SH-SY5Y (cell line): ENCODE data around the gene DCDC2B.

Experiments
- GATA2 ChIP-seq: IDR thresholded peaks from 2 replicates; pipeline ENCODE4 v1.6.1; 2011; ENCODE audit warnings: mild to moderate bottlenecking, low read depth, low read length
- GATA3 ChIP-seq: IDR thresholded peaks from 2 replicates; pipeline ENCODE4 v1.6.1; 2011; ENCODE audit warnings: low read depth, mild to moderate bottlenecking, low read length, moderate library complexity

GRCh38 chr1:32201011-32201855, 7.7 kb upstream of the DCDC2B start:
- no peak for TF ChIP-seq GATA2
- TF ChIP-seq GATA3 = no peak
